ENCODE results near the gene TJAP1.
A peak's percentile ranks its signal among the peaks of the same experiment; 100 is the strongest.

The TJAP1 gene

GRCh38 chr6:43477235-43478007 lies at the start of gene TJAP1:
Gene TJAP1 (plus strand): TSS chr6:43477570. CDS start chr6:43499002, 21,432 bp downstream.
- peak; percentile 88 for DNase-seq (ENCODE audit: extremely low spot score, insufficient read length, low read depth)
- FAIRE-seq, result peak; percentile 92

GRCh38 chr6:43428112-43428570 lies 49.2 kb upstream of the TJAP1 start:
- DNase-seq (ENCODE audit: extremely low spot score, insufficient read length, low read depth) (no peak), FAIRE-seq (no peak)

- DNase-seq (ENCODE audit: extremely low spot score, insufficient read length, low read depth), result no peak
- FAIRE-seq, result no peak
Measured at GRCh38 chr6:43428874-43429273, 48.5 kb upstream of the TJAP1 start.

GRCh38 chr6:43432009-43432945 lies 45.1 kb upstream of the TJAP1 start:
- DNase-seq (ENCODE audit: extremely low spot score, insufficient read length, low read depth) (no peak), FAIRE-seq (no peak)

GRCh38 chr6:43433148-43433547 lies 44.2 kb upstream of the TJAP1 start:
- DNase-seq (ENCODE audit: extremely low spot score, insufficient read length, low read depth), result no peak
- FAIRE-seq, result no peak

GRCh38 chr6:43434001-43434840 lies 43.1 kb upstream of the TJAP1 start:
- no peak for FAIRE-seq

GRCh38 chr6:43434943-43435342 lies 42.4 kb upstream of the TJAP1 start:
- FAIRE-seq (no peak), DNase-seq (ENCODE audit: extremely low spot score, insufficient read length, low read depth) (no peak)

More at GRCh38 chr6:43434001-43434840, 43.1 kb upstream of the TJAP1 start:
- no peak for DNase-seq (ENCODE audit: extremely low spot score, insufficient read length, low read depth)

- DNase-seq (ENCODE audit: extremely low spot score, insufficient read length, low read depth), result no peak
- FAIRE-seq, result no peak
Measured at GRCh38 chr6:43435682-43436437, 41.5 kb upstream of the TJAP1 start.

GRCh38 chr6:43436577-43437282 lies 40.6 kb upstream of the TJAP1 start:
- DNase-seq (ENCODE audit: extremely low spot score, insufficient read length, low read depth), result no peak
- FAIRE-seq, result no peak

- FAIRE-seq (no peak), DNase-seq (ENCODE audit: extremely low spot score, insufficient read length, low read depth) (no peak)
Measured at GRCh38 chr6:43437700-43438099, 39.7 kb upstream of the TJAP1 start.

GRCh38 chr6:43442935-43443334 lies 34.4 kb upstream of the TJAP1 start:
- DNase-seq (ENCODE audit: extremely low spot score, insufficient read length, low read depth), result no peak
- FAIRE-seq, result no peak

GRCh38 chr6:43444036-43444435 lies 33.3 kb upstream of the TJAP1 start:
- DNase-seq (ENCODE audit: extremely low spot score, insufficient read length, low read depth), result no peak
- no peak for FAIRE-seq

- FAIRE-seq, result no peak
Measured at GRCh38 chr6:43444582-43444981, 32.8 kb upstream of the TJAP1 start.

GRCh38 chr6:43445576-43445975 lies 31.8 kb upstream of the TJAP1 start:
- FAIRE-seq (no peak), DNase-seq (ENCODE audit: extremely low spot score, insufficient read length, low read depth) (no peak)

More at GRCh38 chr6:43444582-43444981, 32.8 kb upstream of the TJAP1 start:
- no peak for DNase-seq (ENCODE audit: extremely low spot score, insufficient read length, low read depth)

- DNase-seq (ENCODE audit: extremely low spot score, insufficient read length, low read depth) (no peak), FAIRE-seq (no peak)
Measured at GRCh38 chr6:43447604-43448003, 29.8 kb upstream of the TJAP1 start.

GRCh38 chr6:43448916-43449315 lies 28.5 kb upstream of the TJAP1 start:
- FAIRE-seq (no peak), DNase-seq (ENCODE audit: extremely low spot score, insufficient read length, low read depth) (no peak)

GRCh38 chr6:43450699-43451131 lies 26.7 kb upstream of the TJAP1 start:
- FAIRE-seq (no peak), DNase-seq (ENCODE audit: extremely low spot score, insufficient read length, low read depth) (no peak)

GRCh38 chr6:43451348-43451747 lies 26.0 kb upstream of the TJAP1 start:
- DNase-seq (ENCODE audit: extremely low spot score, insufficient read length, low read depth), result no peak
- FAIRE-seq, result no peak

- FAIRE-seq (no peak), DNase-seq (ENCODE audit: extremely low spot score, insufficient read length, low read depth) (no peak)
Measured at GRCh38 chr6:43451939-43452338, 25.4 kb upstream of the TJAP1 start.

All from GM18507 (cell line).